Measurements from ENCODE around the gene RBM26.

DNA sequence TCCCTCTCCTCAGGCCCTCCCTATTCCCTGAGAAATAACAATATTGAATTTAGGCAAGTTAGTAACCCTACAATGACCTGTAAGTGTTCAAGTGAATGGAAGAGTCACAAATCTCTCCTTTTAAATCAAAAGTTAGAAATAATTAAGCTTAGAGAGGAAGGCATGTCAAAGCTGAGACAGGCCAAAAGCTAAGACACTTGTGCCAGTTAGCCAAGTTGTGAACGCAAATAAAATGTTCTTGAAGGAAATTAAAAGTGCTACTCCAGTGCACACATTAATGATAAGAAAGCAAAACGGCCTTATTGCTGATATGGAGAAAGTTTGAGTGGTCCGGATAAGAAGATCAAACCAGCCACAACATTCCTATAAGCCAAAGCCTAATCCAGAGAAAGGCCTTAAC lies 120.9 kb downstream of the RBM26 start:
- no peak for TF ChIP-seq POLR2A (IDR thresholded peaks at IDR 0.05)
- TF ChIP-seq, protein P1, sequence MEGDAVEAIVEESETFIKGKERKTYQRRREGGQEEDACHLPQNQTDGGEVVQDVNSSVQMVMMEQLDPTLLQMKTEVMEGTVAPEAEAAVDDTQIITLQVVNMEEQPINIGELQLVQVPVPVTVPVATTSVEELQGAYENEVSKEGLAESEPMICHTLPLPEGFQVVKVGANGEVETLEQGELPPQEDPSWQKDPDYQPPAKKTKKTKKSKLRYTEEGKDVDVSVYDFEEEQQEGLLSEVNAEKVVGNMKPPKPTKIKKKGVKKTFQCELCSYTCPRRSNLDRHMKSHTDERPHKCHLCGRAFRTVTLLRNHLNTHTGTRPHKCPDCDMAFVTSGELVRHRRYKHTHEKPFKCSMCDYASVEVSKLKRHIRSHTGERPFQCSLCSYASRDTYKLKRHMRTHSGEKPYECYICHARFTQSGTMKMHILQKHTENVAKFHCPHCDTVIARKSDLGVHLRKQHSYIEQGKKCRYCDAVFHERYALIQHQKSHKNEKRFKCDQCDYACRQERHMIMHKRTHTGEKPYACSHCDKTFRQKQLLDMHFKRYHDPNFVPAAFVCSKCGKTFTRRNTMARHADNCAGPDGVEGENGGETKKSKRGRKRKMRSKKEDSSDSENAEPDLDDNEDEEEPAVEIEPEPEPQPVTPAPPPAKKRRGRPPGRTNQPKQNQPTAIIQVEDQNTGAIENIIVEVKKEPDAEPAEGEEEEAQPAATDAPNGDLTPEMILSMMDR (IDR thresholded peaks at IDR 0.05), result no peak

Measured in testis (tissue), 2 donors.